Measurements from ENCODE around the gene KIF11. TPM values are rescaled to one million over a fixed set of nuclear protein-coding genes. Genes with fewer than 3 reads are reported as not detected.

KIF11 gene
- total and polyA plus RNA-seq, 4 donors: 1.0 to 7.5 (median 1.2) TPM

GRCh38 chr10:92595505-92595904 is 2.6 kb downstream of the KIF11 start:
- Histone ChIP-seq H3K4me1 (ENCODE audit: control insufficient read depth in 5 of 5, insufficient read depth in 5 of 5, low read length in 5 of 5) (peaks cover 0 to 27% (median 2%) of the 10 kb centered on the region in 5 donors), H3K9ac (ENCODE audit: insufficient read depth in 1 of 2, low read length in 2 of 2) (no peak overlapping the region), H3K9me3 (ENCODE audit: control insufficient read depth in 4 of 4, insufficient read depth in 3 of 4, low read length in 3 of 4) (no peaks in the 10 kb centered on the region), H3K27ac (ENCODE audit: low read depth in 1 of 2, low read length in 1 of 2) (no peak overlapping the region), H3K27me3 (ENCODE audit: control insufficient read depth in 3 of 3, insufficient read depth in 3 of 3, low read length in 2 of 3) (no peaks in the 10 kb centered on the region), H3K4me3 (no peak overlapping the region), H3K36me3 (ENCODE audit: control insufficient read depth in 4 of 4, insufficient read depth in 4 of 4, low read length in 4 of 4) (no peaks in the 10 kb centered on the region)
- WGBS, 2 donors: 91 to 93% methylated on average over 2 of the region's 2 CpGs
- no peak for ATAC-seq (ENCODE audit: insufficient read depth, low FRiP score)
- TF ChIP-seq CTCF (IDR thresholded peaks at IDR 0.05; ENCODE audit: control extremely low read depth, extremely low read depth): no peak
- no peak for DNase-seq

- Histone ChIP-seq H3K36me3 (ENCODE audit: control insufficient read depth in 4 of 4, insufficient read depth in 4 of 4, low read length in 4 of 4) (peaks cover 0 to 2% (median 0%) of the 10 kb centered on the region in 4 donors), H3K4me1 (ENCODE audit: control insufficient read depth in 5 of 5, insufficient read depth in 5 of 5, low read length in 5 of 5) (peaks cover 0 to 18% (median under 1%) of the 10 kb centered on the region in 5 donors), H3K27ac (ENCODE audit: low read depth in 1 of 2, low read length in 1 of 2) (no peak overlapping the region), H3K9me3 (ENCODE audit: control insufficient read depth in 4 of 4, insufficient read depth in 3 of 4, low read length in 3 of 4) (no peaks in the 10 kb centered on the region), H3K4me3 (no peak overlapping the region), H3K9ac (ENCODE audit: insufficient read depth in 1 of 2, low read length in 2 of 2) (no peak overlapping the region), H3K27me3 (ENCODE audit: control insufficient read depth in 3 of 3, insufficient read depth in 3 of 3, low read length in 2 of 3) (no peaks in the 10 kb centered on the region)
- 96 to 100% methylated on average over 1 of the region's 1 CpG for WGBS, 2 donors
- DNase-seq (no peak), ATAC-seq (ENCODE audit: insufficient read depth, low FRiP score) (no peak)
- TF ChIP-seq CTCF (IDR thresholded peaks at IDR 0.05; ENCODE audit: control extremely low read depth, extremely low read depth): no peak
These were observed 5.4 kb downstream of the KIF11 start for GRCh38 chr10:92598321-92598720.

- H3K27ac ChIP-seq (ENCODE audit: low read depth in 1 of 2, low read length in 1 of 2): no peak overlapping the region
- DNase-seq (no peak), ATAC-seq (ENCODE audit: insufficient read depth, low FRiP score) (no peak)
- TF ChIP-seq CTCF (IDR thresholded peaks at IDR 0.05; ENCODE audit: control extremely low read depth, extremely low read depth): no peak
- H3K4me1 ChIP-seq (ENCODE audit: control insufficient read depth in 5 of 5, insufficient read depth in 5 of 5, low read length in 5 of 5): no peaks in the 10 kb centered on the region
- no peaks in the 10 kb centered on the region for H3K9me3 ChIP-seq (ENCODE audit: control insufficient read depth in 4 of 4, insufficient read depth in 3 of 4, low read length in 3 of 4)
- 54 to 63% methylated on average over 2 of the region's 2 CpGs for WGBS, 2 donors
- no peaks in the 10 kb centered on the region for H3K27me3 ChIP-seq (ENCODE audit: control insufficient read depth in 3 of 3, insufficient read depth in 3 of 3, low read length in 2 of 3)
- H3K9ac ChIP-seq (ENCODE audit: insufficient read depth in 1 of 2, low read length in 2 of 2): no peak overlapping the region
- H3K4me3 ChIP-seq: no peak overlapping the region
- peaks cover 0 to 5% (median 2%) of the 10 kb centered on the region in 4 donors for H3K36me3 ChIP-seq (ENCODE audit: control insufficient read depth in 4 of 4, insufficient read depth in 4 of 4, low read length in 4 of 4)
These were observed 11.9 kb downstream of the KIF11 start for GRCh38 chr10:92604841-92605240.

GRCh38 chr10:92615515-92615914 is 22.6 kb downstream of the KIF11 start:
- no peak for ATAC-seq (ENCODE audit: insufficient read depth, low FRiP score)
- Histone ChIP-seq H3K9me3 (ENCODE audit: control insufficient read depth in 4 of 4, insufficient read depth in 3 of 4, low read length in 3 of 4) (no peaks in the 10 kb centered on the region), H3K9ac (ENCODE audit: insufficient read depth in 1 of 2, low read length in 2 of 2) (no peak overlapping the region), H3K4me1 (ENCODE audit: control insufficient read depth in 5 of 5, insufficient read depth in 5 of 5, low read length in 5 of 5) (peaks cover 0 to 2% (median 0%) of the 10 kb centered on the region in 5 donors), H3K27me3 (ENCODE audit: control insufficient read depth in 3 of 3, insufficient read depth in 3 of 3, low read length in 2 of 3) (no peaks in the 10 kb centered on the region), H3K27ac (ENCODE audit: low read depth in 1 of 2, low read length in 1 of 2) (no peak overlapping the region), H3K4me3 (no peak overlapping the region), H3K36me3 (ENCODE audit: control insufficient read depth in 4 of 4, insufficient read depth in 4 of 4, low read length in 4 of 4) (peaks cover 0 to 6% (median 3%) of the 10 kb centered on the region in 4 donors)
- DNase-seq: no peak
- no peak for TF ChIP-seq CTCF (IDR thresholded peaks at IDR 0.05; ENCODE audit: control extremely low read depth, extremely low read depth)
- WGBS, 2 donors: 96 to 97% methylated on average over 3 of the region's 3 CpGs
